GM19240 (cell line): Measurements from ENCODE around the gene MAP3K7CL.
"Not testable (repeated sequence)": the region's sequence is repeated elsewhere in the genome, so short reads cannot be mapped to it uniquely, and the experiment has no call there.

Source experiments
- DNase-seq: peaks from one replicate; pipeline ENCODE4 v3.0.0; 2011; ENCODE audit warnings: low spot score; ENCODE audit not compliant: insufficient read length

MAP3K7CL gene

DNA sequence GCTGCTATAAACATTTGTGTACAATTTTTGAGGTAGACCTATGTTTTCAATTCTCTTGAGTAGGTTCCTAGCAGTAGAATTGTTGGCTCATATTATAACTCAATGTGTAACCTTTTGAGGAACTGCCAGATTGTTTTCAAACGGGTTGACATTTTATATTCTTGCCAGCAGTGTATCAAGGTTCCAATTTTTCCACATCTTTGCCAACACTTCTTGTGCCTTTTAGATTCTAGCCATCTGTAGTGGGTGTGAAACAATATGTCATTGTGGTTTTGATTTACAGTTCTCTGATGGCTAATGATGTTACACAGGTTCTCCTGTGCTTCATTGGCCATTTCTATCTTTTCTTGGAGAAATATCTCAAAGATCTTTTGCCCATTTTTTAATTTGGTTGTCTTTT, 36.4 kb downstream of the MAP3K7CL start:
- no peak for DNase-seq

DNA sequence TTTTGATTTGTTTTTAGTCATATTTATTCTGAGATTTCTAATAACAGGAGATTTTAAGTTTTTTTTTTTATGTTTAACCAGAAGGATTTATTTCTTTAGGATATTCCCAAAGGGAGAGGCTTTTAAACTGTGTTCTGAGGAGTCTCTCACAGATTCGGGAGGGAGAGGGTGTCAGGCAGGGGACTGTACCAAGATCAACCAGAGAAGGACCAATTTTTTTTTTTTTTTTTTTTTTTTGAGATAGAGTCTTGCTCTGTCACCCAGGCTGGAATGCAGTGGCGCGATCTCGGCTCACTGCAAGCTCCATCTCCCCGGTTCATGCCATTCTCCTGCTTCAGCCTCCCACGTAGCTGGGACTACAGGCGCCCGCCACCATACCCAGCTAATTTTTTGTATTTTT, 37.0 kb downstream of the MAP3K7CL start:
- DNase-seq = not testable (repeated sequence)

DNA sequence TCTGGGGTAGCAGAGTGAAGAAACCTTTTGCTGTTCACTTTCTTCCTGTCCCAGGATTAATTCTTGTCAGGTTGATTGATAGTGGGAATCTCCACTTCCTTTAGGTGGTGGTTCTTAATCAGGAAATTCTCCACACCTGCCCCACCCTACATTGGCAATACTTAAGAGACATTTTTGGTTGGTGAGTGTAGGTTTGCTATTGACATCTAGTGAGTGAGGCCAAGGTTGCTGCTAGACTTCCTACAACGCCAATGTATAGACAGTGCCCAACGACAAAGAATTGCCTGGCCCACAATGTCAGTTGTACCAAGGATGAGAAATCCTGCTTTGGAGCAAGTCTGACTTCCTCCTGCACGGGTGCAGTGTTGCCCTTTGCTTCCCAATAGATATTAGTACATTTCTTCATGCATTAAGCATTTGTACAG, 38.5 kb downstream of the MAP3K7CL start:
- no peak for DNase-seq

DNA sequence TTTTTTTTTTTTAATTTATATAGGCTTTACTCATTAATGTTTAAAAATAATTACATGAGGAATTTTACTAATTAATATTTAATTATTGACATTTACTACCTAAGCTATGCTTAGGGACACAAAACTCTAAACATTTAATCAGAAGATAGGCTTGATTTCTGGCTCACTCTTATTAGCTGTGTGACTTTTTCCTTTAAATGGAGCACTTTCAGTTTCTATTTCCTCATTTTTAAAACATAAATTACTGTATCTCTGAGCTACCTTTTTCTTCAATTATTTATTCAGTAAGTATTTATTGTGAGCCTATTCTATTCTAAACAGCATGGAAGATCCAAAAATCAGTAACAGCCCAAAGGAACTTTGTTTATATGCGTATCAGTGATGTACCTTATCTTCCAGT, 40.5 kb downstream of the MAP3K7CL start:
- no peak for DNase-seq

DNA sequence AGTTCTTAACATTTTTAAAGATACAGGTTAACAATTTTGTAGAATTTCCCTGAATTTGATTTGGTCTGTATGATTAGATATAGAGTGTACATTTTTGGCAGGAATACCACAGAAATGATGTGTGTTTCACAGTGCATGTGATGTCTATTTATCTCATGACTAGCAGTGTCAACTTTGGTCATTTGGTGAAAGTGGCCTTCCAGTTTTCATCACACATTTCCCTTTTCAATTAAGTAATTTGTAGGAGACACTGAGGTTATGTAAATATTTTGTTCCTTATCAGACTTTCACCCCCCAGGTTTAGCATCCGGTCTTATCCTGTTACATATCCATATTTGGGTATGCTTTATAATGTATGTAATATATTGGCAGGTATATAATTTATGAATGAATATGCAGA, 41.8 kb downstream of the MAP3K7CL start:
- DNase-seq = no peak

DNA sequence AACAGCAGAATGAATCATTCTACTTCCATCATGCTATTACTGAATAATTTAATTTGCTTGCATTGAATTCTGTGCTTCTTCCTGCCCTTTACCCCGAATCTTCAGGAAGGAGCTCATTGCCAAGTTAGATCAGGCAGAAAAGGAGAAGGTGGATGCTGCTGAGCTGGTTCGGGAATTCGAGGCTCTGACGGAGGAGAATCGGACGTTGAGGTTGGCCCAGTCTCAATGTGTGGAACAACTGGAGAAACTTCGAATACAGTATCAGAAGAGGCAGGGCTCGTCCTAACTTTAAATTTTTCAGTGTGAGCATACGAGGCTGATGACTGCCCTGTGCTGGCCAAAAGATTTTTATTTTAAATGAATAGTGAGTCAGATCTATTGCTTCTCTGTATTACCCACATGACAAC, 44.2 kb downstream of the MAP3K7CL start:
- DNase-seq = no peak

DNA sequence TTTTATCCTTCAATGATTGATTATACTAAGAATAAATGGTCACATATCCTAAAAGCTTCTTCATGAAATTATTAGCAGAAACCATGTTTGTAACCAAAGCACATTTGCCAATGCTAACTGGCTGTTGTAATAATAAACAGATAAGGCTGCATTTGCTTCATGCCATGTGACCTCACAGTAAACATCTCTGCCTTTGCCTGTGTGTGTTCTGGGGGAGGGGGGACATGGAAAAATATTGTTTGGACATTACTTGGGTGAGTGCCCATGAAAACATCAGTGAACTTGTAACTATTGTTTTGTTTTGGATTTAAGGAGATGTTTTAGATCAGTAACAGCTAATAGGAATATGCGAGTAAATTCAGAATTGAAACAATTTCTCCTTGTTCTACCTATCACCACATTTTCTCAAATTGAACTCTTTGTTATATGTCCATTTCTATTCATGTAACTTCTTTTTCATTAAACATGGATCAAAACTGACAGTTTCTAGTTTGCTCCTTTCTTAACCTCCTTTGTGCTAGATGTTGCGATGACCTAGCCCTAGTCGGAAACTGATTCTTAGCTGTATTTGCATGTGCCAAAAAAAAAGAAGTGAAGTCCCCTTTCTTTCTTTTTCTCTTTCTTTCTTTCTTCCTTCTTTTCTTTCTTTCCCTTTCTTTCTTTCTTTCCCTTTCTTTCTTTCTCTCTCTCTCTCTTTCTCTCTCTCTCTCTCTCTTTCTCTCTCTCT, 45.1 kb downstream of the MAP3K7CL start:
- no peak for DNase-seq

DNA sequence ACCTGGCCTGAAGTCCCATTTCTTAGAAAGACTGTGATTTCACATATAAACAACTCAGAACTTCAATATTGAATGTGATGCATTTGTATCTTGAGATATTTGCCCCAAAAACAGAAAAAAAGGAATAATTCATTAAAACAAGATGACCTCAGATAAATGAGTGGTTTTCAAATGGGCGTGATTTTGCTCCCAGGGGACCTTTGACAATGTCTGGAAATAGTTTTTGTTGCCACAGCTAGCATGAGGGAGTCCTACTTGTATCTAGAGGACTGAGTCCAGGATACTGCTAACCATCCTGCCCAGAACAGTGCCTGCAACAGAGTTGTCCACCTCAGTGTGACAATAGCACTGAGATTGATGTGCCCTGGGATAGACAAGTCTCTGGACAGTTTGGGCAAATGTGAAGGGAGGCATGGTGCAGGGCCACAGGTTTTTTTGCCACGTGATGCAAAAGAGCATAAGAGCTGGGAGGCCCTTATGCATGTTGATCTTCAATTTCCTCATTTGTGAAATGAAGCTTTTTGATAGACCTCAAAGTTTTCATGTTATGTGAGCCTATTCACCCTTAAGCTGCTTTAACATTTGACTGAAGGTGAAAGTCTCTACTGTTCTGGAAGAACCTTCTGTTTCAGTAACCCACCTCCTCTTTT, 46.2 kb downstream of the MAP3K7CL start:
- DNase-seq = no peak

DNA sequence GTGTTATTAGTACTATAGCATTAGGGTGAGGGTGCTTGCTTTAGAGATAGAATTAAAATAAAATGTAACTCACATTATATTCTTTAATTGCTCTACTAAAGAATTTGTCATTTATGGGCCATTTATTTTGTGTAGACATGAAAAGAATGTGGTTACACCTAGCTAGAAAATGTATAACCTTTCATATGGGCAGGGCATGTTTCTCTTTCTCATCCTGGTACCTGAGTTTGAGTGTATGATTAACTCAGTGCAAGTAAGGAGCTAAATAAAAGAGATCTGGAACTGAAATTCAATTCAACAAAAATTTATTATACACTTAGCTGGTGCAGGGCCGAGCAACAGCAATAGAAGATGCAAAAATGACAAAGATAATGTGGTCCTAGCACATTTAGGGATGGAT, 47.4 kb downstream of the MAP3K7CL start:
- DNase-seq = no peak

DNA sequence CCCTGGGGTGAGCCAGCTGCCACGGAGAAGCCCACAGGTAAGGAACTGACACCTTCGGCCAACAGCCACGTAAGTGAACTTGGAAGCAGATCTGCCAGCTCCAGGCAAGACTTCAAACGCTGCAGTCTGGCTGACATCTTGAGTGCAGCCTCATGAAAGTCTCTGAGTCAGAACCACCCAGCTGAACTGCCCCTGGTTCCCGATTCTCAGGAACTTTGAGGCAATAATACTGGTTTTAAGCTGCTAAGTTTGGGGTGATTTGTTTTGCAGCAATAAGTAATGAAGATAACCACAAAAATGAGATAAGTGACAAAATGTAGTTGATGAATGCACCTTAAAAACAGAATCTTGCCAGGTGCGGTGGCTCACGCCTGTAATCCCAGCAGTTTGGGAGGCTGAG, 48.5 kb downstream of the MAP3K7CL start:
- DNase-seq = no peak

DNA sequence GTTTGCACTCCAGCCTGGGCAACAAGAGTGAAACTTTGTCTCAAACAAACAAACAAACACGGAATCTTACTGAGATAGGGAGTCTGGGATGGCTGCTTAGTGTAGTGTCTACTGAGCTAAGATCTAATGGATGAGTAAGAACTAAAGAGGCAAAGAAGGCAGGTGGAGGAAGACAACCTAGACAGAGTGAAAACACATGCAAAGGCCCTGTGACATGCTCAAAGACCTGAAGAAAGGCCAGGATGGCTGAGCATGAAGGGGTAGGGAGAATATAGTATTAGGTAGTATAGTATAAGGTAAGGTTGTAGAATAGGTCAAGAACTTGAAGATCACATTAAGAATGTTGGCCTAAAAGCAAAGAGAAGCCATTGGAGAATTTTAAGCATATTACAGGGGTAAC, 49.1 kb downstream of the MAP3K7CL start:
- no peak for DNase-seq

DNA sequence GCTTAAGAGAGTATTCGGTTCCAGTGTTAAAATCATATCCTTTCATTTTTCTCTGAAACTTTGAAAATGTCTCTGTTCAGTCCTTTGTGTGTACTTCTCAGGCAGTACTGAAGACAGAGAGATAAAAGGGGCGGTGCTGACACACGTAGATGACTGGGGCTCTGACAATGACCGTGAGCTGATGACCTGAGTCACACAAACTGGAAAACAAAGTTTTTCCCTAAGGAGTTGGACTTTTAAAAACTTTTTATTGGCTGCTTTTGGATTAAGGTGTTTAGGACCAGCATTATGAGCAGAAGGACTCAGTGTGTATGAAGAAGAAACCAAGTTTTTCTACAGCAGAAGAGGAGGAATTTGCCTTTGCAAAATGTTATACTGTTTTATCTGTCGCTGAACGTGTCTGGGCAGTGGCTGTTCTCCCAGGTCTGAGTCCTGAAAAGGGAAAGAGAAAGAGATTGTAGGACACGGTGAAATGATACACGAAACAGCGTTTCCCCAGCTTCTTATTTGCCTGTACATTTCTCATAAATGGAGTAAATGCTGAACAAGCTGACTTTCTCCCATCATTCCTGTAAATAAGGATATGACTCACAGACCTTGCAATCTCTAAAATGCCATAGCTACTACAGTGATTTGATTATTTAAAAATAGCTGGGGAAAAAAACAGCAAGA, 51.5 kb downstream of the MAP3K7CL start:
- no peak for DNase-seq

DNA sequence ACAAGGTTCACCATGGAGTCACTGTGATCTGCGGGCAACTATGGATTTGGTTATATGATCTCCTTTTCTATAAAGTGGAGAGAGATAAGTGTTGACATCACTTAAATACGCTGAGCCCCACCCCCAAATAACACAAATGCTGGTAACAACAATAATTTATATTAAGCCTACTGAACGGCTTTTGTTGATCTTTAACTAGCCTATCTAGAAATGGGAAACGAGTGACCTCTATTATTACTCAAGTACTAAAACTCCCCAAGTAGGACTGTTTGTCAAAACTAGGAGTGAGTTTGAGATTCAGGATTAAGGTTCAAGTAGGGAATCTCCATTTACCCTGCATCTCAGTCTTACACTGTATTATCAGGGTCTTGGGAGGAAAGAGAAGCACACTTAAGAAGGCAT, 52.2 kb downstream of the MAP3K7CL start:
- DNase-seq = no peak

DNA sequence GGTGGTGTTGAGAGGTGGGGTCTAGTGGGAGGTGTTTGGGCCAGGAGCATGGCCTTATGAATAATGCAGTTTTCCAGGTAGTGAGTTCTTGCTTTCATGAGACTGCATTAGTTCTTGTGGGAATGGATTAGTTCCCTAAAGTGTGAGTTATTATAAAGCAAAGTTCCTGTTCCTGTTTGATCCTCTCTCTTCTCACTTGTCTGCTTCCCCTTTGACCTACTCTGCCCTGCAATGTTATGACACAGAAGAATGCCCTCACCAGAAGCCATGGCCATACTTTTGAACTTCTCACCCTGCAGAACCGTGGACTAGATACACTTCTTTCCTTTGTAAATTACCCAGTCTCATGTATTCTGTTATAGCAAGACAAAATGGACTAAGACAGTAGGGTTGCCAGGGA, 53.6 kb downstream of the MAP3K7CL start:
- no peak for DNase-seq

DNA sequence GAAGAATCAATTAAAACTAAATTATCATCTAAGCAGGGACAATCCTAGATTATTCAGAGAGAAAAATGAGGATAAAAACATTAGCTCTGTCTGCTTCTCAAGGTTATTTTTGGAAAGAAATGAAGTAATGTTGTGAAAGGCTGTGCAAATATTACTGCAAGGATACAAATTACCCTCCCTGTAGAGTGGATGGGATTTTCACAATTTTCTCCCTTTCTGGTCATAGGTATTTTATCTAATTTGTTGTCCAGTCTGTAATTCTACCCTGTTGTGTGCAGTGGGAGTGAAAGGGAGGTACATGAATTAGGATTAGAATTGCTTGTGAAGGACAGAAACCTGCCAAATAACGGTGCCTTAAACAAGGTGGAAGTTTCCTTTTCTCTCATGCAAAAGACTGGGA, 54.7 kb downstream of the MAP3K7CL start:
- DNase-seq = no peak

DNA sequence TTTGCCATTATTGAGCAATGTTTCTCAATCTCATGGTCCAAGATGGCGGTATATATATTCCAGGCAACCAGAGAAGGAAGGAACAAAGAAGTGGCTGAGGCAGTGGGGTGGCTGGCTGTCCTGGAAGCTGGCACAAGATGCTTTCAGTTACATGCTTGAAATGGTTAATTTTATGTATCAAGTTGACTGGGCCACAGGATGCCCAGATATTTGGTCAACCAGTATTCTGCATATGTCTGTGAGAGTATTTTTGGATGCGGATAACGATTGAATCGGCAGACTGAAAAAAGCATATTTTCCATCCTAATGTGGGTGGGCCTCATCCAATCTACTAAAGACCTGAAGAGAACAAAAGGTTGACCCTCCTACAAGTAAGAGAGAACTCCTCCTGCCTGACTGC, 55.2 kb downstream of the MAP3K7CL start:
- no peak for DNase-seq

DNA sequence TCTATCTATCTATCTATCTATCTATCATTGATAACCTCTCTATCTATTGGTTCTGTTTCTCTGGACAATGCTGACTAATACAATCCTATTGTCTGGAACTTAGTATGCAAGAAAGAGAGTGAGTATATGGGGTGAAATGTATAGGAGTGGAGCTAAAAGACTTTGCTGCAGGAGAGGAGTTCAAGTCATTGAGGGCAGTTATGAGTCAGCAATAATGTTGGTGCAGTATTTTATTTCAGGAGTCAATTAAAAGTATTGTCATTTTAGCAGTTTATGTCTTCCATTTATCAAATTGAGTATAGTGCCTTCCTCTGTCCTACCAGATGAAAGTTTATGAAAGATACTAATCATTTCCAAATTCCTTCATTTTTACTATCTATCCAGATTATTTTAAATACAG, 55.8 kb downstream of the MAP3K7CL start:
- DNase-seq = no peak

DNA sequence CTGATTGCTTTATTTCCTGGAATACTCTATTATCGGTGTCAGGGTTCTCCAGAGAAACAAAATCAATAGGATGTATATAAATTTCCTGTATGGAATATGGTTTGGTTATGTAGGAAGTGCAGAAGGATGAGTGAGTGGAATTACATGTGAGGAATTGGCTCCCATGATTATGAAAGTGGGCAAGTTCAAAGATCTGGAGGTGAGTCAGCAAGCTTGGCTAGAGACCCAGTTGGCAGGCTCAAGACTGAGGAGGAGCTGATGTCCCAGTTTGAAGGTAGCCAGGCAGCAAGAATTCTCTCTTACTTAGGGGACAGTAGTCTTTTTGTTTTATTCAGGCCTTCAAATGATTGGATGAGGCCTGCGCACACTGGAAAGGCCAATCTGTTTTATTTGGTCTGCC, 57.5 kb downstream of the MAP3K7CL start:
- no peak for DNase-seq

DNA sequence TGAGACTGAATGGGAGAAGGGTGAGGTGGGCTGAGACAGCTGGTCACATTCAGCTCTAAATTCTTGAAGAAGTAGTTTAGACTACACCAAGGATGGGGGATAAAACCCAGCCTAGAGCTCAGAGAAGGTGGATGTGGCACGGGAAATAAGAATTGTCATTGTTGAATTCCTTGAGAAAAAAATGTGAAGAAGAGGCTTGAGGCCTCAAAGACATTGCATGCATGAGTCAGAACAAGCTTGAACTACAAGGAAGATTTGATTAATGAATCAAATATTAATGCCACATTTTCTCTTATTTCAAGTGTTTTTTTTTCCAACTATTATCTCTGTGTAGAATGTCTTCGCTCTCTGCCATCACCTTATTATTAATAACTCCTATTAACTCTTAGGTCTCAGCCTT, 58.9 kb downstream of the MAP3K7CL start:
- DNase-seq = no peak

DNA sequence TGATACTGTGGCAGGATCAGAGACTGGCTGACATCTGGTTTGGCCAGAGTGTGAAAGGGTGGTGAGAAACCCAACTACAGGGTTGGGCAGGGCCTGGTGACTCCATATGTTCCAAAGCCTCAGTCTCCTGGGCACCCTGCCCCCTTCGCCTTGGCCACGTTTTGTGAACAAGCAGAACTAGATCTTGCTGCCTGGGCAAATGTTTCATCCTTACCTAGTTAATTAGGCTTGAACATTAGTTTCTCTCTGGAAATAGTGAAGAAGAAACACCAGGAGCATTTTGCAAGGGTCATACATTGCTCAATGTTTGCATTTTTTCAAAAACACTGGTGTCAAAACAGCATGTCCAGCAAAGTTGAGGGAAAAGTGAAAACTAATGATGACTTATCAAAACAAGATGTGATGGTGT, 60.5 kb downstream of the MAP3K7CL start:
- no peak for DNase-seq

DNA sequence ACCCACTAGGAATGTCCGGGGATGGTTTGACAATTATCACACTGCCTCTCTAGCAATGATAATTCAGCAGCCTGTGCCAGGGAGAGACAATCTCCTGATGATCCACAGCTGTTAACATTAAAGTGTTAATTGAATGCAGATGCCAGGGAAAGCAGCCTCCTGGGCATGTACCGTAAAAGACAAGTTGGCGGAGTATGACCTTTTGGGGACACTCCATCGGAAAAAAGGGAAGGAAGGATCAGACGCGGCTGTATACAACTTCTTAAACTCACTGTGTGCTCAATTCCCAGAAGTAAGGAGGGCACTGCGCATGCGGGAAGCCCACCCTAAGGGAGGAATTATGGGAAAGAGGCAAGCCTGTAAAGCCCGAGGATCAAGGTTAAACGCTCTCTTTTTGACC, 62.6 kb downstream of the MAP3K7CL start:
- no peak for DNase-seq

DNA sequence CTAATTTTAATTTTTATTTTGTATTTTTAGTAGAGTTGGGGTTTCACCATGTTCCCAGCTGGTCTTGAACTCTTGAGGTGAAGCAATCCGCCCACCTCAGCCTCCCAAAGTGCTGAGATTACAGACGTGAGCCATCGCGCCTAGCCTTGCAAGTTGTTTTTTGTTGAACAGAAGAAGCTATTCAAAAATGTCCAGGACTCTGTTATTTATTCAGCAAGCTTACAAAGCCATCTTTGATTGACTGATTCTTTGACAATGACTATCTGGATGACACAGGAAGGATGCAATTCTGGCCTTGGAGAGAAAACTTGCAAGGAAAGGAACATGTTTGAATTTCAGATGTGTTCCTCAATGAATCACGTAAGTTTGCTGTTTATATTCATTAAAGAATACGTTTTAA, 63.5 kb downstream of the MAP3K7CL start:
- no peak for DNase-seq

DNA sequence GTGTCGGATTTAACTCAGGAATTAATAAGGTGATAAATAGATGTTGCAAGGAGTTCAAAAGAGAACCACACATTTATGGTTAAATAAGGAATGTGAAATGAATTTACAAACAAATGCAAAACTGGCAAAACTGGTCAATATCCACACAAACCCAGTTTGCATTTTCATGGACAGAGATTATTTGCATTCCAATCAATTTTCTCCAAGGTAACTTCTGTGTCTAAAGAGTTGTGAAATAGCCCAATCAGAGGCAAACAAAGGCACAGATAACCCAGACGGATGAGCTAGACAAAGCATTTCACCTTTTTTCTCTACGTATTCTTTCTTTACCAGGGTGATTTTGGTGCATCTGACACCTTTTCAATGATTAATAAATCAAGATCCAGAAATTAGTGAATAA, 63.9 kb downstream of the MAP3K7CL start:
- no peak for DNase-seq
